ENCODE measurements around the gene STK4.

Gene STK4

GRCh38 chr20:44932916-44933315 lies 33.4 kb upstream of the STK4 start:
- no peak for DNase-seq (ENCODE audit: low read depth)
- TF ChIP-seq MAX (IDR thresholded peaks at IDR 0.05; ENCODE audit: low read depth, low read length) = no peak
- TF ChIP-seq MYC (IDR thresholded peaks at IDR 0.05; ENCODE audit: low read depth, low read length) = no peak
- no peak for TF ChIP-seq CTCF (IDR thresholded peaks at IDR 0.05; ENCODE audit: low read depth, low read length)
- TF ChIP-seq POLR2A (IDR thresholded peaks at IDR 0.05; ENCODE audit: extremely low read depth, insufficient read length) = no peak
- no peak overlapping the region for H3K4me3 ChIP-seq (ENCODE audit: low read depth, low read length)

DNA sequence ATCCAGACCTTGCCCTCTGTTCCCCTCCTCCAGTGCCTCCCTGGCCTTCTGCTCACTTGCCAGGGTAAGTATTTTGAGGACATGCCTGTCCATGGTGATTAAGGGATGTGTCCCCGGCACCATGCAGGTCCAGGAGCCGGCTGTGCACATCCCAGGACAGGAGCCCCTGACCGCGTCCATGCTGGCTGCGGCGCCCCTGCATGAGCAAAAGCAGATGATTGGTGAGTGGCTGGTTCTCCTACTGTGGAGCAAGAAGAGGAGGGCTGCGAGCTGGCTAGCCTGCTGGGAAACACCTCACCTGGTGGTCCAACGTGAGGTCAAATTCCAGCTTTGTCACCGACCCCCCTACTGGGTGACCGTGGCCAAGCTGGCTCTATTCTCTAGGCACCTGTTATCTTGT lies 29.8 kb upstream of the STK4 start:
- H3K4me3 ChIP-seq (ENCODE audit: low read depth, low read length) = no peak overlapping the region
- no peak for DNase-seq (ENCODE audit: low read depth)
- no peak for TF ChIP-seq POLR2A (IDR thresholded peaks at IDR 0.05; ENCODE audit: extremely low read depth, insufficient read length)
- TF ChIP-seq MAX (IDR thresholded peaks at IDR 0.05; ENCODE audit: low read depth, low read length) = no peak
- TF ChIP-seq CTCF (IDR thresholded peaks at IDR 0.05; ENCODE audit: low read depth, low read length) = no peak
- TF ChIP-seq MYC (IDR thresholded peaks at IDR 0.05; ENCODE audit: low read depth, low read length) = no peak

DNA sequence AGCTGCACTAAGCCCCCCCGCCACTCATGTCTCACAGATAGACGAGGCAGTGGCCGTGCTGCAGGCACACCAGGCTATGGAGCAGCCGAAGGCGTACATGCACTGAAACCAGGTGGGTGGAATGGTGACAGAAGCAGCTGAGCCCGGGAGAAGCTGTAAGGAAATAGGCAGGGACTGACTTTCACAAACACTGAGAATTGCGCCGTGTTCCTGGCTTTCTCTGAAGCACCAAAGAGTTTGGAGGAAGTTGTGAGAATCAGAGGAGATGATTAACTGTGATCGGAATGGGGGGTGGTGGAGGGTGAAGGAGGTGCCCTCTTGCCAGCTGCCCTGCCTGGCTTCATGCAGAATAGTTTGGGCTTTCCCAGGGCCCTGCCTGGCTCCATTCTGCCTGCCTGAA lies 27.7 kb upstream of the STK4 start:
- H3K4me3 ChIP-seq (ENCODE audit: low read depth, low read length) = no peak overlapping the region
- TF ChIP-seq MAX (IDR thresholded peaks at IDR 0.05; ENCODE audit: low read depth, low read length) (no peak), CTCF (IDR thresholded peaks at IDR 0.05; ENCODE audit: low read depth, low read length) (no peak), POLR2A (IDR thresholded peaks at IDR 0.05; ENCODE audit: extremely low read depth, insufficient read length) (no peak), MYC (IDR thresholded peaks at IDR 0.05; ENCODE audit: low read depth, low read length) (no peak)
- no peak for DNase-seq (ENCODE audit: low read depth)

DNA sequence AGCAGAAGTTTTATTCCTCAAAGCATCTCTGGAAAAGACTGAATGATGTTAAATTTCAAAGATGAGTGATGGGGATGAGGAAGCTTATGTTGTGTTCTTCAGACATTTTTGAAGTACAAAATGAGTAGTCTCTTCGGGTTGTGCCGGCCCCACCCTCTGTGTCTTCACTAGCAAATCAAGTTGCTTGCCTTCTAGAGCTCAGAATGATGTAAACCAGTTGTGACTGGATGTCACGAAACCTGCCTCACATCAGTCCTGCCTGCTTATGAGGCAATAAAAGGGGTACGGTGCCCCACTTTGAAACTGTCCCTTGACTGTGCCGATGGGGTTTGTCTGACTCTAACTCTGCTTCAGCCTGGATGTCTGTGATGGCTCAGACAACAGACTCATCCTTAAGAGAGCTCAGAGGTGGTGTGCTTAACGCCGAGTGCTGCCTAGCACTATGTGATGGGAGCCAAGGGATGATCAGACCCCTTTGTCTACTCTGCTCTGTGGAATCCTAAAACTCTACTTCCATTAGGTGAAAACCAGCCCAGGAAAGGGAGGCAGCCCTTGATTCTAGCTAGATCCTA lies 25.1 kb upstream of the STK4 start:
- no peak for DNase-seq (ENCODE audit: low read depth)
- no peak overlapping the region for H3K4me3 ChIP-seq (ENCODE audit: low read depth, low read length)
- no peak for TF ChIP-seq MYC (IDR thresholded peaks at IDR 0.05; ENCODE audit: low read depth, low read length)
- no peak for TF ChIP-seq MAX (IDR thresholded peaks at IDR 0.05; ENCODE audit: low read depth, low read length)
- no peak for TF ChIP-seq CTCF (IDR thresholded peaks at IDR 0.05; ENCODE audit: low read depth, low read length)
- no peak for TF ChIP-seq POLR2A (IDR thresholded peaks at IDR 0.05; ENCODE audit: extremely low read depth, insufficient read length)

- no peak for TF ChIP-seq POLR2A (IDR thresholded peaks at IDR 0.05; ENCODE audit: extremely low read depth, insufficient read length)
- TF ChIP-seq MYC (IDR thresholded peaks at IDR 0.05; ENCODE audit: low read depth, low read length) = no peak
- TF ChIP-seq MAX (IDR thresholded peaks at IDR 0.05; ENCODE audit: low read depth, low read length) = no peak
- TF ChIP-seq CTCF (IDR thresholded peaks at IDR 0.05; ENCODE audit: low read depth, low read length) = no peak
- no peak overlapping the region for H3K4me3 ChIP-seq (ENCODE audit: low read depth, low read length)
- no peak for DNase-seq (ENCODE audit: low read depth)
These were observed 23.9 kb upstream of the STK4 start for GRCh38 chr20:44942264-44942973.

Measured in NB4 (cell line).